Hepatic stellate cell (primary cell): ENCODE measurements around the gene POLE.
"Not testable (repeated sequence)": the region's sequence is repeated elsewhere in the genome, so short reads cannot be mapped to it uniquely, and the experiment has no call there.

Source experiments
- DNase-seq: peaks from one replicate; pipeline ENCODE4 v3.0.0; 2011; ENCODE audit warnings: low spot score

Gene POLE

GRCh38 chr12:132614861-132615578, 72.1 kb downstream of the POLE start:
- peak; percentile 88 for DNase-seq

GRCh38 chr12:132614029-132614428, 73.1 kb downstream of the POLE start:
- no peak for DNase-seq

GRCh38 chr12:132611620-132612019, 75.5 kb downstream of the POLE start:
- no peak for DNase-seq

GRCh38 chr12:132610866-132611602, 76.1 kb downstream of the POLE start:
- DNase-seq: no peak

DNA sequence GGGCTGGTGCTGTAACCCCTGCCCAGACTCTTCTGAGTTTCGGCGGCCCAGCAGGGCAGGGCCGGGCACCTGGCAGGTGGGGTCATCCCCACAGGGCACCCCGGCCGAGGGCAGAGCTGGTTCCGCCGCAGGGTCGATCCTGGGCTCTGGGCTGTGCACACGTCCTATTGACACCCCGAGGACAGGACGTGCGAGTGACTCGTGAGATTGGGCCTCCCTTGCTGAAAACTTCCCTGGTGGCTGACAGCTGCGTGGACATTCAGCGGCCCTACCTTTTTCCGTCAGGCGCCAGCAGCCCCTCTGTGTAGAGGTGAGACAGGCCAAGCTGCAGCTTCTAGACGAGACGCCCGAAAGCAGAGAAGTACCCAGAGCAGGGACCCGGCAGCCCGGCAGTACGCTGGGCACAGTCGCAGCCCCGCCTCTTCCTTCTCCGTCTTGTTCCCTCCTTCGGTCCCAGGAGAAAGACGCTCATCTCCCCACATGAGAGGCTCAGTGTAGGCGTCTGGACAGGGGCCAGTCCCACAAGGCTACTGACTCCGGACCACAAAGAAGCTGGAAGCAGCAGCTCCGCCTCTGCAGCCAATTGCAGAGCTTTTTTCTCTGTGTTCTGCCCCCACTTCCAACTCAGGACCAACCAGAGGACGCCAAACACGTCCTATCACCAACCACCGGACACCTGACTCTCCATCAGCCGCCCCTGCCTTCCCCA, 76.9 kb downstream of the POLE start, which contains the start of gene LRCOL1:
Gene LRCOL1, minus strand, starts transcription at position 532 of the 709 bp plus-strand sequence. CDS start 4,331 bp downstream, outside the sequence.
- peak; percentile 79 for DNase-seq

DNA sequence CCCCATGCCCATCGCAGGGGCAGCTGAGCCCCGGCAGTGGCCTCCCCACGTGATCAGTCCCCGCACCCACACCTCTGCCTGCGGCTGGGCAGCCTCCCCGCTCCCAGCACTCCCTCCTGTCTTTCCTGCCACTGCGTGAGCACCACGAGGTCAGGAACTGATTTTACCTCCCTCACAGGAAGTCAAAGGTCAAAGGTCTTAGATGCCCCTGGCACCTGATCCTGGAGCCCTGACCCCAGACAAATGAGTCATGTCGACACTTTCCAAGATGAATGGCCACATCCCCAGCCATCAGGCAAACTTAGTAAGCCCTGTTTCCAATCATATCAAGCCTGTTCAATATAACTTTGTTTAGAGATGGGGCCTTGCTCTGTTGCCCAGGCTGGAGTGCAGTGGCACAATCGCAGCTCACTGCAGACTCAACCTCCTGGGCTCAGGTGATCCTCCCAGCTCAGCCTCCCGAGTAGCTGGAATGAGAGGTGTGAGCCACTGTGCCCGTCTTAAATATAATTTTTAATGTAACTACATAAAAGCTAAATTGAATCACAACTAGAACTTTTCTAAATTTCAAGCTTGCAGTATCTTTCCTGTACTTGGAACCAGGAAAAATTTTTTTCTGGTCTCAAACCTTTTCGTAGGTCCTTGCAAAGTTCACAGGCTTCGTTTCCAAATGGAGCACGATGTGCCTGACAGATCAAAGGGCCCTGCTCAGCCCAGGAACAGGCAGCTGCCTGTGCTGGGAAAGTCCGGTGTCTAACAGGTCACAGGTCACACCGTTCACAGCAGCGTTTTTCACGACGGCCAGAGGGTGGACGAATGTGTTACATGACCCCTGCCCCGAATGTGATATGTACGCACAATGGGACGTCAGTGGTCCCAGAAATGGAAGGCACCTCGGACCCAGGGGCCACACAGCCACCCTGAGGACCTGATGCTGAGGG, 78.6 kb downstream of the POLE start:
- DNase-seq: no peak

GRCh38 chr12:132606927-132607326, 80.2 kb downstream of the POLE start:
- no peak for DNase-seq

- DNase-seq: no peak
These were observed 80.7 kb downstream of the POLE start for GRCh38 chr12:132606466-132606865.

DNA sequence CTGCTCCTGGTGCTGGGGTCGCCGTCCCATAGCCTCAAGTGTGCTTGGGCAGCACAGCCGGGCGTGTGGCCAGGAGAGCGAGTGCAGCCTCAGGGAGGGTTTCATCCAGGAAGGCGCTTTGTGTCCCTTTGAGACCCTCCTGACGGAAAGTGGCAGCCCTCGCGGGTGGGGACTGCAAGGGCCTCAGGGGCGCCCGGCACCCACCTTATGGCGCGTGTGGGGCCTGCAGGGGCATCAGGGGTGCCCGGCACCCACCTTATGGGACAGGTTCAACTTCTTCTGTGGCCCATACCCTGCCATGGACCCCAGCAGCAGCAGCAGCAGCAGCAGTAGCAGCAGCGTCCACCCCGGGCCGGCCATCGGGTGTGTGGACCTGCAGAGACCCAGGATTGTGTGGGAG, 81.2 kb downstream of the POLE start:
- no peak for DNase-seq

DNA sequence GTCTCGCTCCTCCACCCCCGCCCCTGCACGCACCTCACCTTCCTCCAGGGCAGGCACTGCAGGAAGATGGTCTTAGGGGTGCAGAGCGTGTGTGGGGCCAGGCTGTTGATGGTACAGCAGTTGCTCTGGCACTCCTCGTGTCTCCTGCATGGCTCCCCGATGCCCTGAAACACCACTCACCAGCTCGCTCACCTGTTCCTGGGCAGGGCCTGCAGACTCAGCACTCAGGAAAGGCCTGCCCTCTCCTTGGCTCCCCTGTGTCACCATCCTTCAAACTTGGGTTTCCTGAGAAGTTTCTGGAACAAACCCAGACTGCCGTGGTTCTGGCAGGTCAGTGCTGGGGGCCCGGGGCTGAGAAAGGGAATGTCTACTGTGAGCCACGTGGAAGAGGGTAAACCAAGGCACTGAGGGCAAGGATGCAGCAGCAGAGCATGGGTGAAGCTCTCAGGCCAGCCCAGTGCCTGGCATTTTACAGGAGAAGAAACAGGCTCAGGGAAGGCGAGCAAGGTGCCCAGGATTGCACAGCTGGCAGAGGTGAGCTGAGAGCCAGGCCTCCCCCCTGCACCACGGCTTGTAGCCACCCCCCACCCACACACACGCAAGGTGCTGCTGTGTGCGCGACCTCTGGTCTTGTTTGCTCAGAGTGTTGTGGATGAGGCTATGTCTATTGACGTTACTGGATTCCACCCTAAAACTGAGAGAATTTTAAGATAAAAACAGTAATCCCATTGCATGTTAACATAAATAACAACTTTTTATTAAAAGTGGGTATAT, 82.3 kb downstream of the POLE start:
- no peak for DNase-seq

DNA sequence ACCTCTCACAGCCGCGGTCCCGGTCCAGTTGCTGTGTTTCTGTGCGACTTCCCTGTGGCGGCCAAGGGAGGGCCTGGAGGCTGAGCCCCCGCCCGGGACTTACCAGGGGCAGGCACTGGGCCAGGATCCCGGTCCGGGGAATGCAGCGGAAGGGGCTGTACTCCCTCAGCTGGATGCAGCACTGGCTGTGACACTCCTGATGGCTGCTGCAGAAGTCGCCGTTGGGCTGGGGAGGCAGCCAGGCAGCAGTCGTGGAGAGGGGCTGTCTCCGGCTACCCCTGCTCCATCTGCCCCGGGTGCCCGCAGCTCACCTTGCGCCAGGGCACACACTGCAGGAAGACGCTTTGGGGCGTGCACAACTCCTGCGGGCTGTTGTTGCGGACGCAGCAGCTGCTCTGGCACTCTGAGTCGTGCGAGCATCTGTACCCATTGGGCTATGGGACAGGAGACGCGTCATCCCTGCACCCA, 83.0 kb downstream of the POLE start:
- no peak for DNase-seq

DNA sequence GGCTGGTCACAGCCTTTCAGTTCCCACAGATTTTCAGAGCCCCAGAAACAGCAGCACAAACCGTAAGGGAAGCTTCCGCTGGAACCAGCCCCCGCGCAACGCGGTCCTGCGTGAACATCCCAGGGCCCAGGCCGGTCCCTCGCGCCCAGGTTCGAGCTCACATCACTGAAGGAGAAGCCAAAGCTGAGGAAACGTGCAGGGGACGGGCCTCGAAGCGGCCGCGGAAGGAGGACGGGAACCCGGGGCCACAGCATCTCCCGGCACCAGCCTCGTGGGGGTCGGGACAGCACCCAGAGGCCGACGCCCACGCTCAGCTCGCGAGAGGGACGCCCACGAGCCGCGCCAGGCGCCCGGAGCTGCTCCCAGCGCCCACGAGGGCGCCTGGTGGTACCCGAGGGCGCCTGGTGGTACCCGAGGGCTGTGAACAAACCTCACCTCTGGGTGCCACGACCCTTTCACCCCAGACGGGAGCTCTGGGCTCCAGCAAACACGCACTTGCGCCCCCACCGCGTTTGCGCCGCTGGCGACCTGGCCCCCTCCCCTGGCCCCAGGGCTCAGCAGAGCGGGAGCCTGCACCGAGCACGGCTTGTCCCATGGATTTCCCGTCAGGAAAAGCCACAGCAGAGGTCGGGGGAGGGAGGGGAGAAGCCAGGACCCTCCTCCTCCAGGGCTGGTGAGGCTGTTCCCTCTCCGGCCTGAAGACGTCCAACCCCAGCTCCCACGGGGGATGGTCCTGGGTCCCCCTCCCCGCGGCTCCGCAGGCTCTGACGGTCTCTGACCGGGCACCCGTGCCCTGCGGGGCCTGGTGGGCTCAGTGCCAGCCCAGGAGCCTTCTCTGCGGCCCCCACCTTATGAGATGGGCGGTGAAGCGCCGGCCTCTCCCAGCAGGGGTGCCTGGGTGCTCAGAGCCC, 83.6 kb downstream of the POLE start:
- DNase-seq: no peak

DNA sequence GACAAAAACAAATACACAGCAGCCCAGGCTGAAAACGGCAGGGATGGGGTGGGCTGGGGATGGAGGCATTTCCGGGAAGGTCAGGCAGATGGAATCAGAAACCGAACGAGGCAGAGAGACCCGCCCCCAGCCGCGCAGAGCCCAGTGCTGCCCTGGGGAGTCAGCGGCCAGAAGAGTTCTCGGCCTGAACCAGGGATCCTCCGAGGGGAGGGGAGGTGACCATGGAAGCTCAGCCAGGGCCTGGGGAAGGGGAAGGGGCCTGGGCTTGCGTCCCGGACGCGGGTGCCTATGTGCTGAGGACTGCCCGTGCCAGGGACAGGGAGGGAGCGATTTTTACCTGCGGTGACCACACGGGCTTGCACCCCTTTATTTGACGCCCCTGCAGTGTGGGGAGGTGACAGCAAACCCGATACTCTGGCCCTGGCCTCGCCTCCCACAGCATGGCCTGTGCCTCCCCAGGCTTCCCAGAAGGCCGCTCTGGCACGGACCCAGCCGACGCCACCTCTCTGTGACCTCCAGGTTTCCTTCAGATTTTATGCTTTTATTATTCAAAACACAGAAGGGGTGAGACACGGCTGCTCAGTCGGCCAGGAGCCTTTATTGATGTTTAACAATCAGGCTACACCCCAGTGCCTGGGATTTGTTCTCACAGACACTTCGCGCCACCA, 84.4 kb downstream of the POLE start:
- DNase-seq: no peak

GRCh38 chr12:132601171-132601883, 85.8 kb downstream of the POLE start:
- no peak for DNase-seq

DNA sequence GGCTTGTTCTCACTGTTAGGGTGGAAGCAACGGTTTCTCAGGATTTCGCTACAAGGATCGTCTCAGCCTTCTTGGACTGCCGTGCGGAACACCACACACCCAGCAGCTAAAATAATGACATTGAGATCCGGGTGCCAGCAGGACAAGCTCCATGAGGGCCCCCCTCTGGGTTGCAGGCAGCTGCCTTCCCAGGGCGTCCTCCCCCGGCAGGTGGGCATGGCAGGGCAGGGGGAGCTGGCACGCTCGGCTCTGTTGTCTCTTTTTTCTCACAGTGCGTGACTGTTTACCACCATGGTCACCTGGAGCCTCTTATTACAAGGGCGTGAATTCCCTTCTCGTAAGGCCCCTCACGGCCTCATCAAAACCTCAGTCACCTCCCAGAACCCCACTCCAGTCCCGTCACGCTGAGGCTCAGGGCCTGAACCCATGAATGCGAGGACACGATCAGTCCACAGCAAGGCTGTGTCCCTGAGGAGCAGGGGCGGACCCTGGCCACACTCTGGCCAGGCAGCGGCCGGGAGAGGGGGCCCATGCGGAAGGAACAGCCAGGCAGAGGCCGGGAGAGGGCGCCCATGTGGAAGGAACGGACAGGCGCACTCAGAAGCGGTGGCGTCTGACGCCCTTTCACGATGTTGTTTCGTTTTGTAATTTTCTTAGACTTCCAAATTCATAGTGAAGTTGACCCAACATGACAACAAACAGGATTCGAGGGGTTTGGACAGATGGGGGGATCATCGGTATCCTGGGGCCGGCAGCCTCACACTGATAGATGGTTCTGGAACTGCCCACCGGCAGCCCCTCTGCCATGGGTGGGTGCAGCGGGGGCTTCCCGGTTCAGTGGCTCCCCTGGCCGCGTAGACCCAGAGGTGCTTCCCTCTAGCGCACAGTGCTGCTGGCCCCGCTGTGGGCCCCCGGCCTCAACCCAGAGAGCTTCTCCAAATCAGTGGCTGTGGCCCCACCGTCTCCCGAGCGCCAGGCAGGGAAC, 86.8 kb downstream of the POLE start:
- peak; percentile 85 for DNase-seq

- DNase-seq: not testable (repeated sequence)
These were observed 87.6 kb downstream of the POLE start for GRCh38 chr12:132599502-132599901.
